Activated naive CD8-positive, alpha-beta T cell treated with anti-CD3 and anti-CD28 coated beads for 36 hours (primary cell): Measurements from ENCODE around the gene NCMAP. TPM values are rescaled to one million over a fixed set of nuclear protein-coding genes. Genes with fewer than 3 reads are reported as not detected.

ENCODE experiments used
- DNase-seq: peaks from one replicate; pipeline ENCODE4 v3.0.0; 2021
- H3K27ac Mint-ChIP-seq: one replicate; pipeline ENCODE4 v1.8.0; 2022; ENCODE audit warnings: mild to moderate bottlenecking, moderate library complexity, mixed read lengths
- H3K27me3 Mint-ChIP-seq: one replicate; pipeline ENCODE4 v1.8.0; 2022; ENCODE audit warnings: mild to moderate bottlenecking, mixed read lengths
- H3K36me3 Mint-ChIP-seq: one replicate; pipeline ENCODE4 v1.8.0; 2021; ENCODE audit warnings: mild to moderate bottlenecking, mixed read lengths
- H3K4me1 Mint-ChIP-seq: one replicate; pipeline ENCODE4 v1.8.0; 2021; ENCODE audit warnings: mixed read lengths
- H3K4me3 Mint-ChIP-seq: one replicate; pipeline ENCODE4 v1.8.0; 2022; ENCODE audit warnings: mild to moderate bottlenecking, moderate library complexity, mixed read lengths
- H3K9me3 Mint-ChIP-seq: one replicate; pipeline ENCODE4 v1.8.0; 2022; ENCODE audit warnings: mixed read lengths
- total RNA-seq, 2 experiments: library from RNA; stranded (reverse); gene quantifications; one replicate each; pipeline ENCODE4 v1.2.3, GENCODE V29; 2021

NCMAP gene
- total RNA-seq, 2 experiments from 2014 or later = 0.16 to 0.21 TPM

GRCh38 chr1:24575905-24576587 lies 20.2 kb downstream of the NCMAP start:
- no peak for DNase-seq

GRCh38 chr1:24578846-24579245 lies 23.0 kb downstream of the NCMAP start:
- Mint-ChIP-seq H3K27ac (no peak overlapping the region), H3K36me3 (no peaks in the 10 kb centered on the region), H3K4me3 (no peak overlapping the region), H3K9me3 (no peaks in the 10 kb centered on the region), H3K27me3 (no peaks in the 10 kb centered on the region), H3K4me1 (no peaks in the 10 kb centered on the region)
- DNase-seq = no peak

More at GRCh38 chr1:24575905-24576587, 20.2 kb downstream of the NCMAP start:
- peaks cover 10% of the 10 kb centered on the region for H3K4me1 Mint-ChIP-seq
- no peak overlapping the region for H3K4me3 Mint-ChIP-seq
- H3K27me3 Mint-ChIP-seq = no peaks in the 10 kb centered on the region
- no peak overlapping the region for H3K27ac Mint-ChIP-seq
- H3K36me3 Mint-ChIP-seq = peaks cover 3% of the 10 kb centered on the region
- no peaks in the 10 kb centered on the region for H3K9me3 Mint-ChIP-seq

GRCh38 chr1:24580756-24581155 lies 24.9 kb downstream of the NCMAP start:
- Mint-ChIP-seq H3K36me3 (no peaks in the 10 kb centered on the region), H3K27me3 (no peaks in the 10 kb centered on the region), H3K4me1 (peaks cover 3% of the 10 kb centered on the region), H3K4me3 (no peak overlapping the region), H3K27ac (no peak overlapping the region), H3K9me3 (no peaks in the 10 kb centered on the region)
- no peak for DNase-seq

DNA sequence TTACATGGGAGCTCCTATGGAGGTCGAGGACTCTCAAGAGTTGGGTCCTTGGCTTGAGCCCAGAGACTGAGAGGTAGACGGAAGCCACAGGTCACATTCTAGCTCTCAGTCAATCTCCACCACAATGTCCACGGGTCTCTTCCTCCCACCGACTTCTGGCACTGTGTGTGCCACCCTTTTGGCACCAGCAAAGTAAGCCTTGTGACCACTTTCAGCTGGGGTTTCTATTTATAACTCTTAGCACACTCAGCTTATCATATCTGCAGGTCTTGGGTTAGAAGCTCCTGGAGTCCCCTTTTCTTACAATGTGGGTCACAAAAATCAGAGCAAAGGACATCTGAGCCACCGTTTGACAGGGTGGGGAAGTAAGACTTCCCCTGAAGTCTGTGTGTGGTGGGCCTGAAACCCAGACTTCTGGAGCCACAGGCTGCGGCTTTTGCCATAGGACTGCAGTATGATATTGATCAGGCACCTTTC lies 28.3 kb downstream of the NCMAP start:
- H3K36me3 Mint-ChIP-seq = no peaks in the 10 kb centered on the region
- no peaks in the 10 kb centered on the region for H3K9me3 Mint-ChIP-seq
- H3K4me3 Mint-ChIP-seq = no peak overlapping the region
- H3K27me3 Mint-ChIP-seq = no peaks in the 10 kb centered on the region
- no peak for DNase-seq
- no peak overlapping the region for H3K27ac Mint-ChIP-seq
- peaks cover 11% of the 10 kb centered on the region for H3K4me1 Mint-ChIP-seq

GRCh38 chr1:24586119-24586518 lies 30.2 kb downstream of the NCMAP start:
- Mint-ChIP-seq H3K9me3 (no peaks in the 10 kb centered on the region), H3K4me1 (peaks cover 11% of the 10 kb centered on the region), H3K27me3 (no peaks in the 10 kb centered on the region), H3K36me3 (no peaks in the 10 kb centered on the region), H3K4me3 (no peak overlapping the region), H3K27ac (no peak overlapping the region)
- no peak for DNase-seq

DNA sequence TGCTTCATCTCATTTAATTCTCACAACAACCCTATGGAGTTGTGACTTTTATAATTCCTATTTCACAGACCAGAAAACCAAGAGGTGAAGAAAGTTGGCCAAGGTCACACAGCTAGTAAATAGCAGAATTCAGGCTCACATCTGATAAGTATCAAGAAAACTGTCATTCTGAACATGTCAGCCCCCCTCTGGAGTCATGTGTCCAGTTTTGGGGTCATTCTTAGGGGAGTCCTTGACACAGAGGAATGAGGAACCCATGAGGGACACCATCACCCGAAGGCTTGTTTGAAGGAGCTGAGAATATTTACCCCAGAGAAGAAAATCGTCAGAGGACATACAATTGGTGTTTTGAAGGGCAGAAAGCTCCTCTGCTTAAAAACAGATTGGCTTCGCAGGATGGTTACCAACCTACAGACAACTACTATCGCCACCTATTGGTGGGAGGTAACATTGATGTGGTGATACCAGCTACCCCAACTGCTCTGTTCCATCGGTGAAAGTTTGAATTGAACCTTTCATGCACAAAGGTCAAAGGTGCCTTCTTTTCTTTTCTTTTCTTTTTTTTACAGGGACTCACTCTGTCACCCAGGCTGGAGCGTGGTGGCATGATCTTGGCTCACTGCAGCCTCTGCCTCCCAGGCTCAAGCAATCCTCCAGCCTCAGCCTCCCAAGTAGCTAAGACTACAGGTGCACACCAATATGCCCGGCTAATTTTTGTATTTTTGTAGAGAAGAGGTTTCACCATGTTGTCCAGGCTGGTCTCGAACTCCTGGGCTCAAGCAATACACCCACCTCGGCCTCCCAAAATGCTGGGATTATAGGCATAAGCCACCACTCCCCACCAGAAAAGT lies 31.3 kb downstream of the NCMAP start:
- no peaks in the 10 kb centered on the region for H3K27me3 Mint-ChIP-seq
- peak; percentile 40 for DNase-seq
- peak overlapping the region; percentile 81 for H3K27ac Mint-ChIP-seq
- peak overlapping the region; percentile 46 for H3K4me3 Mint-ChIP-seq
- no peaks in the 10 kb centered on the region for H3K9me3 Mint-ChIP-seq
- H3K36me3 Mint-ChIP-seq = no peaks in the 10 kb centered on the region
- peaks cover 11% of the 10 kb centered on the region for H3K4me1 Mint-ChIP-seq

DNA sequence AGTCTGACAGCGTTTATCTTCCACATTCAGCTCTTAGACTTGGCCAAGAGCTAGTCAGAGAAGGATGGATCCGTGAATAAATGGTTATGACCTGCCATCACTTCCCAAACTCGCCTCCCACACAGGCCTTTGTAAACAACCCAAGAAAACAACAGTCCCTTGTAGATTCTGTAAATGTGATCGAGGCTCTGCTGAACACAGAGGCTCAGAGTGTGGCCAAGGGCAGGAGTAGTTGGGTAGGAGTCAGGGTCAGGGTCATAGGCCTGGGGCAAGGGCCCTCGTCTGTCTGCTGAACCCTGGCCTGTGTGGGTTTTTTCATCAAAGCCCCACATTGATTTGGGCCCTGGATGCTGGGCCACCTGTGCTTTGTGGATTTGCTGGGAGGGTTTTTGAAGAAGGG lies 32.7 kb downstream of the NCMAP start:
- no peaks in the 10 kb centered on the region for H3K9me3 Mint-ChIP-seq
- H3K27me3 Mint-ChIP-seq = no peaks in the 10 kb centered on the region
- no peaks in the 10 kb centered on the region for H3K36me3 Mint-ChIP-seq
- peaks cover 11% of the 10 kb centered on the region for H3K4me1 Mint-ChIP-seq
- no peak for DNase-seq
- H3K4me3 Mint-ChIP-seq = no peak overlapping the region
- H3K27ac Mint-ChIP-seq = no peak overlapping the region

DNA sequence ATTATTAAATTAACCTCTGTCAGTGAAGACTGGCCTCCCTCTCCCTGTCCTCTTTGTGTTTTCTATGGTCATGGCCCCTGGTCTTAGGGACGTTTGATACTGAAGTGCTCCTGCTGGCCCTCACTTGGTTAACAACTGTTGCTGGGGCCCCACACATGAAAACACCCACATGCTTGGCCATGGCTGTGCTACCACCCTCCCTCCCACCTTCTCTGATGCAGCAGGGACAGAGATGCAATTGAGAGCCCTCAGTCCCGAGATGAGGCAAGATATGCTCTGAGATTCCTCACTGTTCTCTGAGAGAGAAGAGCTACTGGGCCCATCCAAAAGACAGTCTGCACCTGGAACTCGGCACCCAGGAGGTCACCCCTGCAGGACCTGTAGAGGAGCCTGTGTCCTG lies 33.3 kb downstream of the NCMAP start:
- no peak overlapping the region for H3K4me3 Mint-ChIP-seq
- no peak for DNase-seq
- H3K27ac Mint-ChIP-seq = no peak overlapping the region
- H3K9me3 Mint-ChIP-seq = no peaks in the 10 kb centered on the region
- H3K36me3 Mint-ChIP-seq = no peaks in the 10 kb centered on the region
- no peaks in the 10 kb centered on the region for H3K27me3 Mint-ChIP-seq
- peaks cover 10% of the 10 kb centered on the region for H3K4me1 Mint-ChIP-seq

DNA sequence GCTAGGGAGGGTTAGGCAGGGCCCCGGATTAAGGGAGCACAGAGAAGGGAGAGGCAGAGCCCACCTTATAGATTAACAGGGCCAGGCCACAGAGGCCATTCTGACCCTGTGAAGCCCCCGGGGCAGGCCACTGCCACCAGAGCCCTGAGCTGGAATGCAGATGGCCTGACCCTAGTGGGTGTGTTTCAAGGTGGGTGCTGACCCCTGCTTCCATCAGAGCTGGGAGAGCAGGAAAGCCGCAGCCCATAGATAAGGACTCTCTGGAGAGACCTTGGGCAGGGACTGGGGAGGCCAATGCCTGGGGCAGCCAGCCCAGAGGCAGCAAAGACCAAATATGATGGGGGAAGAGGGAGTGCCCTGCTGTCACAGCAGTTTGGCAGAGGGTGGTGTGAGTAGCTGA lies 35.9 kb downstream of the NCMAP start:
- H3K4me3 Mint-ChIP-seq = no peak overlapping the region
- no peak for DNase-seq
- no peaks in the 10 kb centered on the region for H3K27me3 Mint-ChIP-seq
- H3K4me1 Mint-ChIP-seq = peaks cover 6% of the 10 kb centered on the region
- H3K9me3 Mint-ChIP-seq = no peaks in the 10 kb centered on the region
- no peak overlapping the region for H3K27ac Mint-ChIP-seq
- no peaks in the 10 kb centered on the region for H3K36me3 Mint-ChIP-seq

DNA sequence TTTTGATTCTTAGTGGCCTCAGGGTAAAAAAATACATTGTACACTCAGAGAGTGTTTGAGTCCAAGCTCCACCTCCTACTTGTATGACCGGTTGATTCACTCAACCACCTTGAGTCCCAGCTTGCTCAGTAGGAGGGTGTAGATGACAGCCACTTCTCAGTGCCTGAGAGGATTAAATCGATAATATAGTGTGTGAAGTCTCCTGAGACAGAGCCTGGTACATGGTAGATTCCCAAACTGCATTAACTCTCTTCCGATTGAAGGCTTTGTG lies 38.4 kb downstream of the NCMAP start:
- DNase-seq = no peak
- H3K36me3 Mint-ChIP-seq = no peaks in the 10 kb centered on the region
- H3K9me3 Mint-ChIP-seq = no peaks in the 10 kb centered on the region
- no peak overlapping the region for H3K4me3 Mint-ChIP-seq
- H3K27me3 Mint-ChIP-seq = no peaks in the 10 kb centered on the region
- H3K4me1 Mint-ChIP-seq = no peaks in the 10 kb centered on the region
- H3K27ac Mint-ChIP-seq = no peak overlapping the region

- Mint-ChIP-seq H3K36me3 (no peaks in the 10 kb centered on the region), H3K27ac (no peak overlapping the region), H3K27me3 (no peaks in the 10 kb centered on the region), H3K4me3 (no peak overlapping the region), H3K9me3 (no peaks in the 10 kb centered on the region), H3K4me1 (no peaks in the 10 kb centered on the region)
- no peak for DNase-seq
These were observed 40.6 kb downstream of the NCMAP start for GRCh38 chr1:24596401-24596880.

DNA sequence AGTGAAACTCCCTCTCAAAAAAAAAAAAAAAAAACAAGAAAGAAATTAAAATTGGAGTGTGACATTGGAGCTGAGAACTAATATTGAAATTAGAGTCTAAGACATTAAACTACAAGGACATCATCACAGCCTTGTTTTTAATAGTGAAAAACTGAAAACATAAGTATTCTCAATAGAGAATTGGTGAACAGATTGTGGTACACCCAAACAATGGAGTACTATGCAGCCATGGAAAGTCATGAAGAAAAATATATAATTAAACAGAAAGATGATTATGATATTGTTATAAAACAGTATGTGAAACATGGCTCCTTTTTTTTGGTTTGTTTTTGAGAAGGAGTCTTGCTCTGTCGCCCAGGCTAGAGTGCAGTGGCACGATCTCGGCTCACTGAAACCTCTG lies 43.4 kb downstream of the NCMAP start:
- no peak for DNase-seq
- Mint-ChIP-seq H3K27ac (no peak overlapping the region), H3K9me3 (no peaks in the 10 kb centered on the region), H3K4me1 (no peaks in the 10 kb centered on the region), H3K36me3 (no peaks in the 10 kb centered on the region), H3K27me3 (no peaks in the 10 kb centered on the region), H3K4me3 (no peak overlapping the region)

GRCh38 chr1:24600551-24600950 lies 44.7 kb downstream of the NCMAP start:
- Mint-ChIP-seq H3K9me3 (no peaks in the 10 kb centered on the region), H3K27ac (no peak overlapping the region), H3K4me3 (no peak overlapping the region), H3K27me3 (no peaks in the 10 kb centered on the region), H3K36me3 (no peaks in the 10 kb centered on the region), H3K4me1 (no peaks in the 10 kb centered on the region)
- no peak for DNase-seq

- Mint-ChIP-seq H3K27ac (no peak overlapping the region), H3K9me3 (no peaks in the 10 kb centered on the region), H3K27me3 (peaks cover 2% of the 10 kb centered on the region), H3K4me3 (no peak overlapping the region), H3K36me3 (no peaks in the 10 kb centered on the region), H3K4me1 (no peaks in the 10 kb centered on the region)
- DNase-seq = no peak
These were observed 49.8 kb downstream of the NCMAP start for GRCh38 chr1:24605534-24606295.

GRCh38 chr1:24606296-24606605 lies 50.4 kb downstream of the NCMAP start:
- Mint-ChIP-seq H3K36me3 (no peaks in the 10 kb centered on the region), H3K4me3 (no peak overlapping the region), H3K4me1 (no peaks in the 10 kb centered on the region), H3K9me3 (no peaks in the 10 kb centered on the region), H3K27ac (no peak overlapping the region), H3K27me3 (peaks cover 4% of the 10 kb centered on the region)
- no peak for DNase-seq
